Osteoblast (primary cell): Measurements from ENCODE around the gene NAAA. TPM values are rescaled to one million over a fixed set of nuclear protein-coding genes. Genes with fewer than 3 reads are reported as not detected.

ENCODE experiments used
- DNase-seq: peaks from one replicate; pipeline ENCODE4 v3.0.0; 2011; ENCODE audit warnings: low spot score, mixed read lengths; ENCODE audit not compliant: insufficient read length; ENCODE audit errors: missing footprints
- H2AFZ ChIP-seq: 2 replicates; pipeline ENCODE4 v1.6.0; 2011; ENCODE audit warnings: mild to moderate bottlenecking, low read length
- H3K27ac ChIP-seq: 2 replicates; pipeline ENCODE4 v1.5.1; 2011; ENCODE audit warnings: mild to moderate bottlenecking, low read depth, low read length, moderate library complexity
- H3K27me3 ChIP-seq: 2 replicates; pipeline ENCODE4 v1.6.0; 2012; ENCODE audit warnings: mild to moderate bottlenecking, control low read depth, inconsistent platforms, low read length, moderate library complexity; ENCODE audit not compliant: insufficient read depth
- H3K36me3 ChIP-seq: 2 replicates; pipeline ENCODE4 v1.5.1; 2011; ENCODE audit warnings: mild to moderate bottlenecking, low read length, control low read depth, moderate library complexity; ENCODE audit not compliant: insufficient read depth
- H3K4me1 ChIP-seq: 2 replicates; pipeline ENCODE4 v1.5.1; 2011; ENCODE audit warnings: mild to moderate bottlenecking, low read length, control low read depth, moderate library complexity; ENCODE audit not compliant: insufficient read depth
- H3K4me2 ChIP-seq: 2 replicates; pipeline ENCODE4 v1.6.0; 2011; ENCODE audit warnings: mild to moderate bottlenecking, low read length; ENCODE audit not compliant: insufficient read depth
- H3K4me3 ChIP-seq: fragments of 200-600 bp; sonication (generic); 3 replicates; pipeline ENCODE4 v1.5.1; 2012; ENCODE audit warnings: mild to moderate bottlenecking, low read length, inconsistent platforms; ENCODE audit not compliant: insufficient read depth
- H3K79me2 ChIP-seq: 2 replicates; pipeline ENCODE4 v1.6.0; 2012; ENCODE audit warnings: mild to moderate bottlenecking, low read length, control low read depth, inconsistent platforms; ENCODE audit not compliant: insufficient read depth
- H3K9me3 ChIP-seq: 2 replicates; pipeline ENCODE4 v1.5.1; 2011; ENCODE audit warnings: low read depth, low read length, control low read depth
- H4K20me1 ChIP-seq: 2 replicates; pipeline ENCODE4 v1.6.0; 2012; ENCODE audit warnings: mild to moderate bottlenecking, low read length, control low read depth; ENCODE audit not compliant: insufficient read depth
- total RNA-seq: library from RNA; depleted of rRNA; stranded (reverse); fragments of >200 nt; gene quantifications from 2 replicates; pipeline ENCODE4 v1.2.3, GENCODE V29; 2012
- TF ChIP-seq, protein P1 (sequence below): IDR thresholded peaks from 2 replicates; pipeline ENCODE4 v1.5.1; 2011; ENCODE audit warnings: mild to moderate bottlenecking, low read depth, low read length, moderate library complexity; ENCODE audit errors: extremely low read depth

NAAA gene
- total RNA-seq, 1 donor: 27.9 TPM

DNA sequence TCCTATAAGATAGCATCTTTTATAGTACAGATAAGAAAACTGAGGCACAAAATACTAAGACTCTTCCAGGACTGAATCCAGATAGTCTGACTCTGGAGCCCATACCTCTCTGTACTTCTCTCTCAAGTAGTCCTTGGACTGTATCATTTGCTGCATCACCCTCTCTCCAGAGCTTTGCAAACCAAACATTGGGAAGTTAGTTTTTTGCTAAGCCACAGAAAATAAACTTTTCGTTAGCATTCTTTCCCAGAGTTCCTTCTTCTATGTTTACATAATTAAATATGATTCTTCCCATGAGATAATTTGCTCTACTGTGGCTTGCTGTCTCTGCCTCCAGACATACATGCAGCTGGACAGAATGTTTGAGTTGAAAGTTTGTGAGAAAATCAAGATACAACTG is 60.5 kb downstream of the NAAA start:
- peaks cover 4% of the 10 kb centered on the region for H3K27me3 ChIP-seq
- H3K4me2 ChIP-seq: no peak overlapping the region
- H3K4me3 ChIP-seq: no peak overlapping the region
- no peaks in the 10 kb centered on the region for H3K9me3 ChIP-seq
- H3K79me2 ChIP-seq: no peaks in the 10 kb centered on the region
- H4K20me1 ChIP-seq: no peaks in the 10 kb centered on the region
- H2AFZ ChIP-seq: no peak overlapping the region
- H3K4me1 ChIP-seq: no peaks in the 10 kb centered on the region
- no peaks in the 10 kb centered on the region for H3K36me3 ChIP-seq
- H3K27ac ChIP-seq: no peak overlapping the region
- peak; percentile 83 for DNase-seq
- TF ChIP-seq, protein P1, sequence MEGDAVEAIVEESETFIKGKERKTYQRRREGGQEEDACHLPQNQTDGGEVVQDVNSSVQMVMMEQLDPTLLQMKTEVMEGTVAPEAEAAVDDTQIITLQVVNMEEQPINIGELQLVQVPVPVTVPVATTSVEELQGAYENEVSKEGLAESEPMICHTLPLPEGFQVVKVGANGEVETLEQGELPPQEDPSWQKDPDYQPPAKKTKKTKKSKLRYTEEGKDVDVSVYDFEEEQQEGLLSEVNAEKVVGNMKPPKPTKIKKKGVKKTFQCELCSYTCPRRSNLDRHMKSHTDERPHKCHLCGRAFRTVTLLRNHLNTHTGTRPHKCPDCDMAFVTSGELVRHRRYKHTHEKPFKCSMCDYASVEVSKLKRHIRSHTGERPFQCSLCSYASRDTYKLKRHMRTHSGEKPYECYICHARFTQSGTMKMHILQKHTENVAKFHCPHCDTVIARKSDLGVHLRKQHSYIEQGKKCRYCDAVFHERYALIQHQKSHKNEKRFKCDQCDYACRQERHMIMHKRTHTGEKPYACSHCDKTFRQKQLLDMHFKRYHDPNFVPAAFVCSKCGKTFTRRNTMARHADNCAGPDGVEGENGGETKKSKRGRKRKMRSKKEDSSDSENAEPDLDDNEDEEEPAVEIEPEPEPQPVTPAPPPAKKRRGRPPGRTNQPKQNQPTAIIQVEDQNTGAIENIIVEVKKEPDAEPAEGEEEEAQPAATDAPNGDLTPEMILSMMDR: no peak

DNA sequence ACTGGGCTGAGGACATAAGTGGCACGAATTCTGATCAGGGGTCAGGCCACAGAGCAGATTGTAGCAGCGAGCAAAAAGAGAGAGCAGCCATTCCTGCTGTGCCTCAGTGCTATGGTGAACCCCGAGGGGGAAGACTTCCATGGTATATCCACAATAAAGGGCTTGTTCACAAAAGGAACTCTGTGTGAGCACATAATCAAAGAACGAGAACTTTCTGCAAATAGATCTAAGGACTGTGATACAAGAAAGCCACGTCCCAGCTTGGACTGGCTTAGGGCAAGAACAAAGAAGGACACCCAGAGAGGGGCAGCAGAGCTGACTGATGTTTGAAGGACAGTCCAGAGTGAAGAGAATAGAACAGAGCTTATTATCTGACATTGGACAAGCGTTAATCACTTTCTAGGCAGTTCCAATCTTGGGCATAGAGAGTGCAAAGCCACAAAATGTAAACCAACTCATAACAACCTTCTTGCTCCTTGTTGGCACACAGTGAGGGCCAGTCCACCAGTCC is 62.5 kb downstream of the NAAA start:
- H3K4me2 ChIP-seq: no peak overlapping the region
- H2AFZ ChIP-seq: no peak overlapping the region
- H3K36me3 ChIP-seq: no peaks in the 10 kb centered on the region
- H3K4me1 ChIP-seq: no peaks in the 10 kb centered on the region
- TF ChIP-seq, protein P1: no peak
- no peak for DNase-seq
- H3K27me3 ChIP-seq: peaks cover 4% of the 10 kb centered on the region
- no peak overlapping the region for H3K4me3 ChIP-seq
- H3K27ac ChIP-seq: no peak overlapping the region
- H3K9me3 ChIP-seq: no peaks in the 10 kb centered on the region
- H3K79me2 ChIP-seq: no peaks in the 10 kb centered on the region
- no peaks in the 10 kb centered on the region for H4K20me1 ChIP-seq

- TF ChIP-seq, protein P1: no peak
- no peaks in the 10 kb centered on the region for H3K4me1 ChIP-seq
- H2AFZ ChIP-seq: no peak overlapping the region
- no peak for DNase-seq
- H3K36me3 ChIP-seq: no peaks in the 10 kb centered on the region
- no peaks in the 10 kb centered on the region for H3K79me2 ChIP-seq
- no peaks in the 10 kb centered on the region for H3K9me3 ChIP-seq
- H4K20me1 ChIP-seq: no peaks in the 10 kb centered on the region
- H3K4me3 ChIP-seq: no peak overlapping the region
- no peak overlapping the region for H3K27ac ChIP-seq
- H3K27me3 ChIP-seq: peaks cover 7% of the 10 kb centered on the region
- H3K4me2 ChIP-seq: no peak overlapping the region
These were observed 64.6 kb downstream of the NAAA start for GRCh38 chr4:75876218-75876617.

DNA sequence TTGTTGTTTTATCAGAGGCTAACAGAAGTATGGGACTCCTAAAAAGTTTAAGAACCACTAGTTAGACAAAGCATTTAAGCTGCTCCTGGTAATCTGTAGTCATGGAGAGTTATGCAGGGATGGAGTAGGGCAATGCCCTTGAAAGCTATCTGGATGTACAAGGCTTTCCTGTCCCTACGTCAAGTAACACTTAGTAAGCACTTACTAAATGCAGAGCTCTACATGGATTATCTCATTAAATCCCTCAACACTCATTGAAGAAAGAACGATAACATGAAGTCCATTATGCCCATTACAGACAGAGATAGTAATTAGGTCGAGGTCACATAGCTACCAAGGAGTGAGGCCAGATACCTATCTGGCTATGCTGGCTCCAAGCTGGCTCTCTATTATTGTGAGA is 71.7 kb downstream of the NAAA start:
- no peaks in the 10 kb centered on the region for H4K20me1 ChIP-seq

More for the DNA sequence above, 71.7 kb downstream of the NAAA start:
- Histone ChIP-seq H3K79me2 (no peaks in the 10 kb centered on the region), H3K4me3 (no peak overlapping the region), H3K9me3 (no peaks in the 10 kb centered on the region), H3K4me2 (no peak overlapping the region), H3K36me3 (no peaks in the 10 kb centered on the region), H2AFZ (no peak overlapping the region), H3K4me1 (no peaks in the 10 kb centered on the region), H3K27ac (no peak overlapping the region), H3K27me3 (peaks cover 10% of the 10 kb centered on the region)
- DNase-seq: no peak
- TF ChIP-seq, protein P1: no peak
